Neural crest cell (in vitro differentiated cells): Measurements from ENCODE around the gene ETV6. TPM values are rescaled to one million over a fixed set of nuclear protein-coding genes. Genes with fewer than 3 reads are reported as not detected.
A peak's percentile ranks its signal among the peaks of the same experiment; 100 is the strongest.

Source experiments
- DNase-seq: peaks from one replicate; pipeline ENCODE4 v3.0.0; 2021; ENCODE audit warnings: low read depth, mixed read lengths, low spot score
- H3K27ac Mint-ChIP-seq: one replicate; pipeline ENCODE4 v1.8.0; 2021; ENCODE audit warnings: mild to moderate bottlenecking, mixed read lengths; ENCODE audit not compliant: unreplicated experiment
- H3K27me3 Mint-ChIP-seq: 2 replicates; pipeline ENCODE4 v1.8.0; 2021; ENCODE audit warnings: low read depth, mild to moderate bottlenecking, mixed read lengths
- H3K36me3 Mint-ChIP-seq: 2 replicates; pipeline ENCODE4 v1.8.0; 2021; ENCODE audit warnings: low read depth, mild to moderate bottlenecking, mixed read lengths
- H3K4me1 Mint-ChIP-seq: 2 replicates; pipeline ENCODE4 v1.8.0; 2021; ENCODE audit warnings: mixed read lengths
- H3K4me3 Mint-ChIP-seq: one replicate; pipeline ENCODE4 v1.8.0; 2021; ENCODE audit warnings: mild to moderate bottlenecking, mixed read lengths
- H3K9me3 Mint-ChIP-seq: 2 replicates; pipeline ENCODE4 v1.8.0; 2021; ENCODE audit warnings: mixed read lengths
- CTCF ChIP-seq: fragments of 200-600 bp; sonication (generic); conservative IDR thresholded peaks from 2 replicates; pipeline ENCODE4 v1.5.0; 2021; ENCODE audit warnings: antibody characterized with exemption, mild to moderate bottlenecking
- total RNA-seq: library from RNA; stranded (reverse); gene quantifications from 2 replicates; pipeline ENCODE4 v1.2.1, GENCODE V29; 2021

The ETV6 gene
- total RNA-seq, 1 donor from 2014 or later = 18.7 TPM

- H3K27ac Mint-ChIP-seq = no peak overlapping the region
These were observed 203.7 kb downstream of the ETV6 start for GRCh38 chr12:11853126-11853525.

GRCh38 chr12:11854011-11854499, 204.6 kb downstream of the ETV6 start:
- Mint-ChIP-seq H3K4me1 (peaks cover 42% of the 10 kb centered on the region), H3K4me3 (no peak overlapping the region)

More at GRCh38 chr12:11853126-11853525, 203.7 kb downstream of the ETV6 start:
- Mint-ChIP-seq H3K9me3 (no peaks in the 10 kb centered on the region), H3K27me3 (no peaks in the 10 kb centered on the region), H3K4me3 (no peak overlapping the region), H3K4me1 (peaks cover 43% of the 10 kb centered on the region), H3K36me3 (peaks cover 6% of the 10 kb centered on the region)
- no peak for DNase-seq
- TF ChIP-seq CTCF = no peak

GRCh38 chr12:11855983-11856374, 206.5 kb downstream of the ETV6 start:
- H3K27me3 Mint-ChIP-seq = no peaks in the 10 kb centered on the region
- H3K9me3 Mint-ChIP-seq = no peaks in the 10 kb centered on the region
- no peak for TF ChIP-seq CTCF
- peak overlapping the region; percentile 8 for H3K4me3 Mint-ChIP-seq
- H3K4me1 Mint-ChIP-seq = peaks cover 50% of the 10 kb centered on the region
- peak overlapping the region; percentile 36 for H3K27ac Mint-ChIP-seq
- H3K36me3 Mint-ChIP-seq = peaks cover 8% of the 10 kb centered on the region
- DNase-seq = no peak

More at GRCh38 chr12:11854011-11854499, 204.6 kb downstream of the ETV6 start:
- H3K9me3 Mint-ChIP-seq = no peaks in the 10 kb centered on the region
- DNase-seq = no peak
- no peak overlapping the region for H3K27ac Mint-ChIP-seq
- H3K36me3 Mint-ChIP-seq = peaks cover 8% of the 10 kb centered on the region
- H3K27me3 Mint-ChIP-seq = no peaks in the 10 kb centered on the region
- no peak for TF ChIP-seq CTCF

GRCh38 chr12:11856971-11857370, 207.5 kb downstream of the ETV6 start:
- no peaks in the 10 kb centered on the region for H3K27me3 Mint-ChIP-seq
- peaks cover 50% of the 10 kb centered on the region for H3K4me1 Mint-ChIP-seq
- no peak overlapping the region for H3K27ac Mint-ChIP-seq
- H3K36me3 Mint-ChIP-seq = peaks cover 8% of the 10 kb centered on the region
- TF ChIP-seq CTCF = no peak
- H3K4me3 Mint-ChIP-seq = no peak overlapping the region
- DNase-seq = no peak
- no peaks in the 10 kb centered on the region for H3K9me3 Mint-ChIP-seq

- TF ChIP-seq CTCF = no peak
- H3K4me1 Mint-ChIP-seq = peaks cover 61% of the 10 kb centered on the region
- no peaks in the 10 kb centered on the region for H3K27me3 Mint-ChIP-seq
- no peak for DNase-seq
- H3K27ac Mint-ChIP-seq = no peak overlapping the region
- H3K4me3 Mint-ChIP-seq = no peak overlapping the region
- H3K36me3 Mint-ChIP-seq = peaks cover 8% of the 10 kb centered on the region
- peaks cover 2% of the 10 kb centered on the region for H3K9me3 Mint-ChIP-seq
These were observed 210.4 kb downstream of the ETV6 start for GRCh38 chr12:11859705-11860425.
